GM12892 (cell line): ENCODE measurements around the gene TAS2R43.

Experiments used
- POLR2A ChIP-seq: IDR thresholded peaks from 2 replicates; pipeline ENCODE4 v1.6.1; 2011; ENCODE audit warnings: low read depth, low read length, control low read depth
- POLR2AphosphoS5 ChIP-seq: IDR thresholded peaks from 2 replicates; pipeline ENCODE4 v1.6.1; 2011; ENCODE audit warnings: low read depth, low read length, control low read depth
- TAF1 ChIP-seq: IDR thresholded peaks from 2 replicates; pipeline ENCODE4 v1.6.1; 2011; ENCODE audit warnings: low read depth, mild to moderate bottlenecking, control low read depth, low read length, borderline replicate concordance

GRCh38 chr12:11136075-11136474 is 44.0 kb upstream of the TAS2R43 start:
- TF ChIP-seq POLR2AphosphoS5 = no peak
- TF ChIP-seq TAF1 = no peak
- TF ChIP-seq POLR2A = no peak
